Mesothelial cell of epicardium (in vitro differentiated cells): ENCODE results near the gene ZNF2. TPM values are rescaled to one million over a fixed set of nuclear protein-coding genes. Genes with fewer than 3 reads are reported as not detected.

Experiments
- DNase-seq, 2 experiments: peaks; one replicate each; pipeline ENCODE4 v3.0.0; 2021; ENCODE audit warnings: low spot score in 2 of 2; ENCODE audit not compliant: unreplicated experiment in 2 of 2
- H3K27ac Mint-ChIP-seq: 2 replicates; pipeline ENCODE4 v1.8.0; 2021; ENCODE audit warnings: mixed read lengths
- H3K27me3 Mint-ChIP-seq: 2 replicates; pipeline ENCODE4 v1.8.0; 2021; ENCODE audit warnings: low read depth, mixed read lengths
- H3K36me3 Mint-ChIP-seq: 2 replicates; pipeline ENCODE4 v1.8.0; 2021; ENCODE audit warnings: mixed read lengths
- H3K4me1 Mint-ChIP-seq: 2 replicates; pipeline ENCODE4 v1.8.0; 2021; ENCODE audit warnings: mixed read lengths
- H3K4me3 Mint-ChIP-seq: 2 replicates; pipeline ENCODE4 v1.8.0; 2021; ENCODE audit warnings: mild to moderate bottlenecking, moderate library complexity, mixed read lengths
- H3K9me3 Mint-ChIP-seq: 2 replicates; pipeline ENCODE4 v1.8.0; 2021; ENCODE audit warnings: mixed read lengths
- CTCF ChIP-seq: fragments of 200-600 bp; sonication (generic); IDR thresholded peaks from one replicate; pipeline ENCODE4 v1.5.0; 2021; ENCODE audit warnings: antibody characterized with exemption; ENCODE audit not compliant: unreplicated experiment
- total RNA-seq: library from RNA; stranded (reverse); gene quantifications from 3 replicates; pipeline ENCODE4 v1.2.1, GENCODE V29; 2021

Gene ZNF2
- total RNA-seq, 1 donor from 2014 or later: 6.2 TPM

GRCh38 chr2:95143838-95144237, 21.8 kb upstream of the ZNF2 start:
- peaks cover 78% of the 10 kb centered on the region for H3K9me3 Mint-ChIP-seq
- TF ChIP-seq CTCF: no peak
- no peaks in the 10 kb centered on the region for H3K4me1 Mint-ChIP-seq
- H3K27ac Mint-ChIP-seq: no peak overlapping the region
- no peak for DNase-seq
- peaks cover 76% of the 10 kb centered on the region for H3K36me3 Mint-ChIP-seq
- no peak overlapping the region for H3K4me3 Mint-ChIP-seq
- H3K27me3 Mint-ChIP-seq: no peaks in the 10 kb centered on the region

GRCh38 chr2:95149397-95149984, 16.1 kb upstream of the ZNF2 start:
- Mint-ChIP-seq H3K27me3 (no peaks in the 10 kb centered on the region), H3K4me3 (no peak overlapping the region), H3K27ac (no peak overlapping the region), H3K4me1 (no peaks in the 10 kb centered on the region), H3K9me3 (peaks cover 84% of the 10 kb centered on the region), H3K36me3 (peaks cover 96% of the 10 kb centered on the region)
- DNase-seq: no peak
- TF ChIP-seq CTCF: no peak

- H3K4me3 Mint-ChIP-seq: peak overlapping the region; percentile 83
- DNase-seq: no peak
- TF ChIP-seq CTCF: no peak
- peak overlapping the region; percentile 61 for H3K27ac Mint-ChIP-seq
- H3K9me3 Mint-ChIP-seq: peaks cover 31% of the 10 kb centered on the region
- peaks cover 15% of the 10 kb centered on the region for H3K4me1 Mint-ChIP-seq
- H3K36me3 Mint-ChIP-seq: peaks cover 35% of the 10 kb centered on the region
- no peaks in the 10 kb centered on the region for H3K27me3 Mint-ChIP-seq
Observed at GRCh38 chr2:95158441-95158840, 7.2 kb upstream of the ZNF2 start.

GRCh38 chr2:95158891-95159619, 6.6 kb upstream of the ZNF2 start:
- DNase-seq: peak; percentile 40 to 63
- H3K27me3 Mint-ChIP-seq: no peaks in the 10 kb centered on the region

GRCh38 chr2:95159690-95160449, 5.7 kb upstream of the ZNF2 start, which contains the start of gene ZNF514:
TSS of gene ZNF514 (minus strand) at chr2:95159848. CDS start at chr2:95153253, 6,595 bp downstream.
- no peak for TF ChIP-seq CTCF
- no peaks in the 10 kb centered on the region for H3K27me3 Mint-ChIP-seq
- H3K27ac Mint-ChIP-seq: peak within 1 kb of the TSS; percentile 95
- peaks cover 21% of the 10 kb centered on the region for H3K36me3 Mint-ChIP-seq
- peak within 1 kb of the TSS; percentile 85 for H3K4me3 Mint-ChIP-seq
- peak; percentile 76 to 87 for DNase-seq
- peaks cover 17% of the 10 kb centered on the region for H3K9me3 Mint-ChIP-seq
- peaks cover 23% of the 10 kb centered on the region for H3K4me1 Mint-ChIP-seq

More at GRCh38 chr2:95158891-95159619, 6.6 kb upstream of the ZNF2 start:
- Mint-ChIP-seq H3K36me3 (peaks cover 29% of the 10 kb centered on the region), H3K4me1 (peaks cover 17% of the 10 kb centered on the region), H3K9me3 (peaks cover 25% of the 10 kb centered on the region), H3K27ac (peak overlapping the region; percentile 82), H3K4me3 (peak overlapping the region; percentile 83)
- no peak for TF ChIP-seq CTCF
